Esophagus squamous epithelium (tissue), 4 donors: ENCODE measurements around the gene PSMD7.

Source experiments
- POLR2A ChIP-seq, 4 donors: fragments of 450-650 bp; IDR thresholded peaks; one replicate each; pipeline ENCODE4 v1.6.1; 2017; ENCODE audit warnings: antibody characterized with exemption in 4 of 4, mild to moderate bottlenecking in 4 of 4, moderate library complexity in 3 of 4
- TF ChIP-seq, protein P1 (sequence below), 6 experiments: fragments of 450-650 bp in 4 of 6; fragments of 200-600 bp in 2 of 6; sonication (generic) in 2 of 6; IDR thresholded peaks; one replicate each; pipeline ENCODE4 v1.5.1; 2016 to 2019; ENCODE audit warnings: antibody characterized with exemption in 6 of 6, mild to moderate bottlenecking in 4 of 6, moderate library complexity in 4 of 6

GRCh38 chr16:74304835-74305176 is 8.2 kb downstream of the PSMD7 start:
- TF ChIP-seq, protein P1, sequence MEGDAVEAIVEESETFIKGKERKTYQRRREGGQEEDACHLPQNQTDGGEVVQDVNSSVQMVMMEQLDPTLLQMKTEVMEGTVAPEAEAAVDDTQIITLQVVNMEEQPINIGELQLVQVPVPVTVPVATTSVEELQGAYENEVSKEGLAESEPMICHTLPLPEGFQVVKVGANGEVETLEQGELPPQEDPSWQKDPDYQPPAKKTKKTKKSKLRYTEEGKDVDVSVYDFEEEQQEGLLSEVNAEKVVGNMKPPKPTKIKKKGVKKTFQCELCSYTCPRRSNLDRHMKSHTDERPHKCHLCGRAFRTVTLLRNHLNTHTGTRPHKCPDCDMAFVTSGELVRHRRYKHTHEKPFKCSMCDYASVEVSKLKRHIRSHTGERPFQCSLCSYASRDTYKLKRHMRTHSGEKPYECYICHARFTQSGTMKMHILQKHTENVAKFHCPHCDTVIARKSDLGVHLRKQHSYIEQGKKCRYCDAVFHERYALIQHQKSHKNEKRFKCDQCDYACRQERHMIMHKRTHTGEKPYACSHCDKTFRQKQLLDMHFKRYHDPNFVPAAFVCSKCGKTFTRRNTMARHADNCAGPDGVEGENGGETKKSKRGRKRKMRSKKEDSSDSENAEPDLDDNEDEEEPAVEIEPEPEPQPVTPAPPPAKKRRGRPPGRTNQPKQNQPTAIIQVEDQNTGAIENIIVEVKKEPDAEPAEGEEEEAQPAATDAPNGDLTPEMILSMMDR (IDR thresholded peaks at IDR 0.05): no peak
- no peak for TF ChIP-seq POLR2A (IDR thresholded peaks at IDR 0.05)
